ENCODE data around the gene BRIP1. TPM values are rescaled to one million over a fixed set of nuclear protein-coding genes. Genes with fewer than 3 reads are reported as not detected.

Gene BRIP1
- total RNA-seq, 3 donors from 2014 or later (not counting 1 experiment from before 2014, with no cell fraction given): 2.7 to 3.7 (median 2.9) TPM

- H3K4me1 Mint-ChIP-seq: no peaks in the 10 kb centered on the region
- peaks cover 28% of the 10 kb centered on the region for H3K36me3 Mint-ChIP-seq
- no peak for ATAC-seq
Measured at GRCh38 chr17:61704935-61705449, 158.3 kb downstream of the BRIP1 start.

GRCh38 chr17:61702450-61702849 is 160.9 kb downstream of the BRIP1 start:
- Mint-ChIP-seq H3K27ac (no peak overlapping the region), H3K4me3 (no peak overlapping the region), H3K27me3 (ENCODE audit: low read depth in 2 of 2) (no peaks in the 10 kb centered on the region), H3K36me3 (peaks cover 40% of the 10 kb centered on the region), H3K9me3 (peaks cover 21 to 22% of the 10 kb centered on the region in 2 donors), H3K4me1 (no peaks in the 10 kb centered on the region)
- no peak for ATAC-seq
- Histone ChIP-seq H3K27ac (ENCODE audit: low read length) (no peak overlapping the region), H3K36me3 (ENCODE audit: control insufficient read depth, insufficient read depth, low read length) (no peaks in the 10 kb centered on the region), H3K4me3 (ENCODE audit: low read length) (no peak overlapping the region), H3K27me3 (ENCODE audit: control insufficient read depth, insufficient read depth, low read length) (no peaks in the 10 kb centered on the region), H3K4me1 (ENCODE audit: control insufficient read depth, insufficient read depth, low read length) (no peaks in the 10 kb centered on the region), H3K9me3 (ENCODE audit: control insufficient read depth, insufficient read depth, low read length) (peaks cover 10% of the 10 kb centered on the region)
- TF ChIP-seq CTCF (IDR thresholded peaks at IDR 0.05): no peak
- intact Hi-C loops (cut with micrococcal nuclease): no loop called here
- WGBS (ENCODE audit: insufficient coverage): no CpG with 5 or more reads among the region's 3 CpGs
- DNase-seq: no peak

More at GRCh38 chr17:61704935-61705449, 158.3 kb downstream of the BRIP1 start:
- 100% methylated on average over 3 of the region's 3 CpGs for WGBS (ENCODE audit: insufficient coverage)
- H3K27me3 Mint-ChIP-seq (ENCODE audit: low read depth in 2 of 2): no peaks in the 10 kb centered on the region
- DNase-seq: no peak
- Histone ChIP-seq H3K36me3 (ENCODE audit: control insufficient read depth, insufficient read depth, low read length) (no peaks in the 10 kb centered on the region), H3K4me1 (ENCODE audit: control insufficient read depth, insufficient read depth, low read length) (no peaks in the 10 kb centered on the region), H3K27ac (ENCODE audit: low read length) (no peak overlapping the region), H3K4me3 (ENCODE audit: low read length) (no peak overlapping the region), H3K27me3 (ENCODE audit: control insufficient read depth, insufficient read depth, low read length) (no peaks in the 10 kb centered on the region), H3K9me3 (ENCODE audit: control insufficient read depth, insufficient read depth, low read length) (peaks cover 5% of the 10 kb centered on the region)
- no peak overlapping the region for H3K4me3 Mint-ChIP-seq
- peaks cover 16 to 18% of the 10 kb centered on the region in 2 donors for H3K9me3 Mint-ChIP-seq
- H3K27ac Mint-ChIP-seq: no peak overlapping the region
- no peak for TF ChIP-seq CTCF (IDR thresholded peaks at IDR 0.05)
- intact Hi-C loops (cut with micrococcal nuclease): no loop called here

- no peak for DNase-seq
- no peak overlapping the region for H3K4me3 Mint-ChIP-seq
- H3K4me1 Mint-ChIP-seq: no peaks in the 10 kb centered on the region
- 100% methylated on average over 1 of the region's 1 CpG for WGBS (ENCODE audit: insufficient coverage)
- Histone ChIP-seq H3K27me3 (ENCODE audit: control insufficient read depth, insufficient read depth, low read length) (no peaks in the 10 kb centered on the region), H3K27ac (ENCODE audit: low read length) (no peak overlapping the region), H3K9me3 (ENCODE audit: control insufficient read depth, insufficient read depth, low read length) (peaks cover 10% of the 10 kb centered on the region), H3K4me3 (ENCODE audit: low read length) (no peak overlapping the region), H3K36me3 (ENCODE audit: control insufficient read depth, insufficient read depth, low read length) (no peaks in the 10 kb centered on the region), H3K4me1 (ENCODE audit: control insufficient read depth, insufficient read depth, low read length) (no peaks in the 10 kb centered on the region)
- H3K36me3 Mint-ChIP-seq: peaks cover 40% of the 10 kb centered on the region
- intact Hi-C loops (cut with micrococcal nuclease): no loop called here
- H3K27me3 Mint-ChIP-seq (ENCODE audit: low read depth in 2 of 2): no peaks in the 10 kb centered on the region
- no peak overlapping the region for H3K27ac Mint-ChIP-seq
- no peak for TF ChIP-seq CTCF (IDR thresholded peaks at IDR 0.05)
- peaks cover 20 to 22% of the 10 kb centered on the region in 2 donors for H3K9me3 Mint-ChIP-seq
- ATAC-seq: no peak
Measured at GRCh38 chr17:61701978-61702377, 161.3 kb downstream of the BRIP1 start.

- no peaks in the 10 kb centered on the region for H3K27me3 ChIP-seq (ENCODE audit: control insufficient read depth, insufficient read depth, low read length)
- no CpG with 5 or more reads among the region's 1 CpG for WGBS (ENCODE audit: insufficient coverage)
- H3K9me3 Mint-ChIP-seq: peaks cover 20 to 22% of the 10 kb centered on the region in 2 donors
- no peak for TF ChIP-seq CTCF (IDR thresholded peaks at IDR 0.05)
- H3K4me1 ChIP-seq (ENCODE audit: control insufficient read depth, insufficient read depth, low read length): no peaks in the 10 kb centered on the region
- ATAC-seq: no peak
- H3K27ac Mint-ChIP-seq: no peak overlapping the region
- no peak overlapping the region for H3K27ac ChIP-seq (ENCODE audit: low read length)
- H3K4me3 Mint-ChIP-seq: no peak overlapping the region
- peaks cover 10% of the 10 kb centered on the region for H3K9me3 ChIP-seq (ENCODE audit: control insufficient read depth, insufficient read depth, low read length)
- no peak for DNase-seq
- H3K36me3 ChIP-seq (ENCODE audit: control insufficient read depth, insufficient read depth, low read length): no peaks in the 10 kb centered on the region
- H3K4me3 ChIP-seq (ENCODE audit: low read length): no peak overlapping the region
- no peaks in the 10 kb centered on the region for H3K27me3 Mint-ChIP-seq (ENCODE audit: low read depth in 2 of 2)
- H3K36me3 Mint-ChIP-seq: peaks cover 40% of the 10 kb centered on the region
- H3K4me1 Mint-ChIP-seq: no peaks in the 10 kb centered on the region
- intact Hi-C loops (cut with micrococcal nuclease): no loop called here
Measured at GRCh38 chr17:61701334-61701733, 162.0 kb downstream of the BRIP1 start.
